ENCODE results near the gene FOXR1.
"Not testable (repeated sequence)": the region's sequence is repeated elsewhere in the genome, so short reads cannot be mapped to it uniquely, and the experiment has no call there.

The FOXR1 gene

DNA sequence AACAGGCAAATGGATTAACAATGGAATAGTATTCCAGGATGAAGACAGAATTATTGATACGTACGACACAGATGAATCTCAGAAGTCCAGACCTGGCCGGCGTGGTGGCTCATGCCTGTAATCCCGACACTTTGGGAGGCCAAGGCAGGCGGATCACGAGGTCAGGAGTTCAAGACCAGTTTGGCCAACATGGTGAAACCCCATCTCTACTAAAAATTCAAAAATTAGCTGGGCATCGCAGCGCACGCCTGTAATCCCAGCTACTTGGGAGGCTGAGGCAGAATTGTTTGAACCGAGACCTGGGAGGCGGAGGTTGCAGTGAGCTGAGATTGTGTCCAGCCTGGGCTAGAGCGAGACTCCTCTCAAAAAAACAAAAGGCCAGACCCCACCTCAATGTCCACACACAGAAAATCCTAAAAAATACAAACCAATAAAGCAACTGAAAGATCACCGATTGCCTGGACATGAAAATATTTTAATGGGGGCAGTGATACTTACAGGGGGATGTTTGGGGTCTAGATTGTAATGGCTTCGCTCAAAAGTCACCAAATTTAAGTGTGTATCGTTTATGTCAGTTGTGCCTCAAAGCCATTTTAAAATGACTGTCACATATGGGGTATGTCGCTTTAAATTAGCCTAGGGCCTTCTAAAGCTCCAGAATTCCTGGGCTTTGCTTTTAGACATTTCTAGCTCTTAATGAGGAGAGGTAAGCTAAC lies 42.8 kb downstream of the FOXR1 start:
- DNase-seq (ENCODE audit: extremely low read depth, low read depth), result no peak
- H3K4me3 ChIP-seq (replicated peaks; ENCODE audit: low read depth, low read length), result no peak overlapping the region
- TF ChIP-seq, protein P1, sequence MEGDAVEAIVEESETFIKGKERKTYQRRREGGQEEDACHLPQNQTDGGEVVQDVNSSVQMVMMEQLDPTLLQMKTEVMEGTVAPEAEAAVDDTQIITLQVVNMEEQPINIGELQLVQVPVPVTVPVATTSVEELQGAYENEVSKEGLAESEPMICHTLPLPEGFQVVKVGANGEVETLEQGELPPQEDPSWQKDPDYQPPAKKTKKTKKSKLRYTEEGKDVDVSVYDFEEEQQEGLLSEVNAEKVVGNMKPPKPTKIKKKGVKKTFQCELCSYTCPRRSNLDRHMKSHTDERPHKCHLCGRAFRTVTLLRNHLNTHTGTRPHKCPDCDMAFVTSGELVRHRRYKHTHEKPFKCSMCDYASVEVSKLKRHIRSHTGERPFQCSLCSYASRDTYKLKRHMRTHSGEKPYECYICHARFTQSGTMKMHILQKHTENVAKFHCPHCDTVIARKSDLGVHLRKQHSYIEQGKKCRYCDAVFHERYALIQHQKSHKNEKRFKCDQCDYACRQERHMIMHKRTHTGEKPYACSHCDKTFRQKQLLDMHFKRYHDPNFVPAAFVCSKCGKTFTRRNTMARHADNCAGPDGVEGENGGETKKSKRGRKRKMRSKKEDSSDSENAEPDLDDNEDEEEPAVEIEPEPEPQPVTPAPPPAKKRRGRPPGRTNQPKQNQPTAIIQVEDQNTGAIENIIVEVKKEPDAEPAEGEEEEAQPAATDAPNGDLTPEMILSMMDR (IDR thresholded peaks at IDR 0.05; ENCODE audit: low read depth, low read length, missing control alignments), result no peak

DNA sequence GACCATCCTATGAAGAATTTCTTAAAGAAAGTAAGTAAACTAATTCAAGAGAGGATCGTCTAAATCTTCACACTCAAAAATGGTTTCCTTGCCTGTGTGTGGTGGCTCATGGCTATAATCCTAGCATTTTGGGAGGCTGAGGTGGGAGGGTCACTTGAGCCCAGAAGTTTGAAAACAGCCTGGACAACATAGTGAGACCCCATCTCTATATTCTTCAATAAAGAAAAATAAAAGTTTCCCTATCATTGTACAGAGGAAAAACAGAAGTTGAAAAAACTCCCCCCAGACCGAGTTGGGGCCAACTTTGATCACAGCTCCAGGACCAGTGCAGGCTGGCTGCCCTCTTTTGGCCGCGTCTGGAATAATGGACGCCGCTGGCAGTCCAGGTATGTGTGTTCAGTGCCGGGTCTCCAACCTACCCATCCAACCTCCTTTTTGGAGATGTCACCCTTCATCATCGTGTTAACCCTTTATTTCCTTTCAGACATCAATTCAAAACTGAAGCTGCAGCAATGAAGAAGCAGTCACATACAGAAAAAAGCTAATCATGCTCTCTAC lies 43.6 kb downstream of the FOXR1 start:
- TF ChIP-seq, protein P1 (IDR thresholded peaks at IDR 0.05; ENCODE audit: low read depth, low read length, missing control alignments), result no peak
- H3K4me3 ChIP-seq (replicated peaks; ENCODE audit: low read depth, low read length), result no peak overlapping the region
- no peak for DNase-seq (ENCODE audit: extremely low read depth, low read depth)

DNA sequence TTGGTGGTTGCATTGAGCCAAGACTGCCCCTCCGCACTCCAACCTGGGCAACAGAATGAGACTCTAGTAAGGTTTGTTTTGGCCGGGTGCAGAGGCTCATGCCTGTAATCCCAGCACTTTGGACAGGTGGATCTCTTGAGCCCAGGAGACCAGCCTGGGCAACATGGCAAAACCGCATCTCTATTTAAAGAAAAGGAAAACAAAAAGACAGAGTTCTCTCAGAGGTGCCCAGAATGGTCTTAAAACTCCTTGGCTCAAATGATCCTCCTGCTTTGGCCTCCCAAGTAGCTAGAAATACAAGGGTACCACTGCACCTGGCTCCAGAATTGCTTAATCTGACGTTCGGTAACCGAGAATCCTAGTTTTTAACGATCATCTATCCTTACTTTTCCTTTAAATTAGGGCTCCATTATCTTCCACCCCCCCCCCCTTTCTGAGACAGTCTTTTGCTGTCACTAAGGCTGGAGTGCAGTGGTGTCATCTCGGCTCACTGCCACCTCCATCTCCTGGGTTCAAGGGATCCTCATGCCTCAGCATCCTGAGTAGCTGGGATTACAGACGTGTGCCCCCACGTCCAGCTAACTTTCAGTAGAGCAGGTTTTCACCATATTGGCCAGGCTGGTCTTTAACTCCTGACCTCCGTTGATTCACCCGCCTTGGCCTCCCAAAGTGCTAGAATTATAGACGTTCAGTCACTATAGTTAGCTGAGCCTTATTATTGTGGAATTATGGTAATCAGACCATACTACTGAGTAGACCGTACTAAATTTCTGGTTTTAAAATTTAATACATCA lies 44.9 kb downstream of the FOXR1 start:
- DNase-seq (ENCODE audit: extremely low read depth, low read depth), result no peak
- H3K4me3 ChIP-seq (replicated peaks; ENCODE audit: low read depth, low read length), result peak overlapping the region; percentile 97
- TF ChIP-seq, protein P1 (IDR thresholded peaks at IDR 0.05; ENCODE audit: low read depth, low read length, missing control alignments), result no peak

DNA sequence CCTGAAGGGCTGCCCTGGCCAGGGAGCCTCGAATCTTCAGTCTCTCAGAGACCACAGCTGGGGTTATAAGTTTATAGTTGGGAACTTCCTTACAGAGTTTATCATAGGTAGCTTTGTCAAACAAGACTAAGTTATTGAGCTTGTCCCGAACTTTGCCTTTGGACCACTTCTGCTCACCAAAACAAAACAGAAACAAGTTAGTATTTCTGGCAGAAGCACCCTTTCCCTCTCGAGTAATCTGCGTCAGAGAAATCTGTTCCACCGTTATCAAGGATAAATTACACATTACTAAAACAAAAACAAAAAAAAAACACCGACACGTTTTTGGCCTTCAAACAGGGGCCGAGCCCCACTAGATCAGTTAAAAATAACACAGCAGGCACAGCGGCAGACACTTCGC lies 45.8 kb downstream of the FOXR1 start:
- peak overlapping the region; percentile 97 for H3K4me3 ChIP-seq (replicated peaks; ENCODE audit: low read depth, low read length)
- not testable (repeated sequence) for DNase-seq (ENCODE audit: extremely low read depth, low read depth)

DNA sequence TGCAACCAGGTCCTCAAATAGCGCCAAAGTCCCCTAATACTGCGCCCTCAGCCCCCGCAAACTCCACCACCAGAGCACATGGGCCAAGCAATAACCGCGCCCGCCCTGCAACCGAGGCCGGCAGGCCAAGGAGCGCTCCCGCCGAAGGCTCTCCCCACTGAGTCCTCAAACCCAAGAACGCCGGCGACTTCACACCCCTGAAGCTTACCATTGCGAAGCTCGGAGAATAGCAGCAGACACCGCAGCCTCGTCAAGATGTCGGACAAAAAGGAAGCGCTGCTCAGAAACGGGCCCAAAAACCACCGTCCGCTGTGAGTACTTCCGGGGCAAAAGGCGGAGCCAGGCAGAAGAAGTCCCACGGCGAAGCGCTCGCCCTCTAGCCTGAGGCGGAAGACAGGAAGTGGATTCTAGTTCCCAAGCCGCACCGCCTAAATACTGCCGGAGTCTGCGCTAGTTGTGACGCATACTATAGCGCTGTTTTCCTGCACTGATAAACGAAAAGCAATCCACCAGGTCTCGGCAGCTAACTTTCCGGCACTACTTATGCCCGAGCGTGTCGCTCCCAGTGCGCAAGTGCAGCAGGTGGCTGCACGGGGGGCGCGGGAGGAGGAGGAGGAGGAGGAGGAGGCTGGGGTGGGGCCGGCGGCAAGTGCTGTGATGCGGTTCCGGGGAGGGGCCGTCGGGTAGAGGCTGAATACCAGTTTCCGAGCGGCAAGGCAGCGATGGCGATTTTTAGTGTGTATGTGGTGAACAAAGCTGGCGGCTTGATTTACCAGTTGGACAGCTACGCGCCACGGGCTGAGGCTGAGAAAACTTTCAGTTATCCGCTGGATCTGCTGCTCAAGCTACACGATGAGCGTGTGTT lies 46.7 kb downstream of the FOXR1 start, which contains the start of the genes RPS25 and TRAPPC4:
Gene RPS25 (minus strand): TSS at position 270 of the 865 bp plus-strand sequence. CDS start 59 bp downstream, at position 211.
Gene TRAPPC4 (plus strand): TSS at position 693 of the 865 bp plus-strand sequence. CDS start 30 bp downstream, at position 723.
- TF ChIP-seq, protein P1 (IDR thresholded peaks at IDR 0.05; ENCODE audit: low read depth, low read length, missing control alignments), result no peak
- peak; percentile 91 for DNase-seq (ENCODE audit: extremely low read depth, low read depth)
- peak within 1 kb of the TSS; percentile 97 for H3K4me3 ChIP-seq (replicated peaks; ENCODE audit: low read depth, low read length)

DNA sequence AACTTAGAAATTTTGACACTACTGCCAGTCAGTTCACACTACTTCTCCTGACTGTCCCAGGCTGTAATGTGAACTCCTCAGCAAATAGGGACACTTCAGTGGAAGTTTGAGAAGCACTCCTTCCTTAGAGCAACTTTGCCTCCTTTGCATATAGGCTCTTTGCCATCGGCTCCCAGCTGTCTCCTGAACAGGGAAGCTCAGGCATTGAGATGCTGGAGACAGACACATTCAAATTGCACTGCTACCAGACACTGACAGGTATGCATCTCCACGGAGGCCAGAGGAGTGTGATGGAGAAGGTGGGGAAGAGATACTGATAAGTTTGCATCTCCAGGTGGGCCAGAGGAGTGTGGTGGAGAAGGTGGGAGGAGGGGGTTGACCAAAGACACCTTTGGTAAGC lies 48.4 kb downstream of the FOXR1 start:
- no peak for DNase-seq (ENCODE audit: extremely low read depth, low read depth)
- H3K4me3 ChIP-seq (replicated peaks; ENCODE audit: low read depth, low read length), result peak overlapping the region; percentile 97

More for the DNA sequence above, 48.4 kb downstream of the FOXR1 start:
- TF ChIP-seq, protein P1 (IDR thresholded peaks at IDR 0.05; ENCODE audit: low read depth, low read length, missing control alignments), result no peak
